SU-DHL-6 (cell line): ENCODE results near the gene CHST12.

Source experiments
- EZH2phosphoT487 ChIP-seq: fragments of 200-600 bp; sonication (generic), shearing (Covaris generic); conservative IDR thresholded peaks from 2 replicates; pipeline ENCODE4 v1.6.1; 2018; ENCODE audit warnings: mild to moderate bottlenecking, antibody characterized with exemption, low read length, moderate library complexity, mixed read lengths
- TF ChIP-seq, protein P1 (sequence below): fragments of 200-600 bp; sonication (generic); IDR thresholded peaks from one replicate; pipeline ENCODE4 v1.5.1; 2017; ENCODE audit warnings: antibody characterized with exemption, mild to moderate bottlenecking, low read length, moderate library complexity; ENCODE audit not compliant: insufficient read depth, poor library complexity, severe bottlenecking

DNA sequence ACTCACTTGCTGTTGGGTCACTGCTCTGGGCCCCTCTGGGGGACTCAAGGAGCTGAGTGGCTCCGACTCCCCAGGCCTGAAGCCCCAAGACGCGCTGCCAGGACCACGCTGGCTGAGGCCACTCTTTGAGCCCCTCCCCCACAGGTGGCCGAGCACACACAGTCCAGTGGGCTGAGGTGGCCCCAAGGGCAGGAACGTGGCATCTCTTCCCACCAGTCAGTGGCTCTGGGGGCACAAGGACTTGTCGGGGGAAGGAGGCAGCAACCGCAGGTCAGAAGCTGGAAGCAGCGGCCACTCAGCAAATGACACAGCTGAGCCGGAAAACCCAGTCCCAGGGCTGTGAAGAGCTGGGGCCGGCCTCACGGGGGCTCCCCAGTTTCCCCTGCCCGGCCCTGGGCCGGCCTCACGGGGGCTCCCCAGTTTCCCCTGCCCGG, 48.7 kb downstream of the CHST12 start:
- TF ChIP-seq, protein P1, sequence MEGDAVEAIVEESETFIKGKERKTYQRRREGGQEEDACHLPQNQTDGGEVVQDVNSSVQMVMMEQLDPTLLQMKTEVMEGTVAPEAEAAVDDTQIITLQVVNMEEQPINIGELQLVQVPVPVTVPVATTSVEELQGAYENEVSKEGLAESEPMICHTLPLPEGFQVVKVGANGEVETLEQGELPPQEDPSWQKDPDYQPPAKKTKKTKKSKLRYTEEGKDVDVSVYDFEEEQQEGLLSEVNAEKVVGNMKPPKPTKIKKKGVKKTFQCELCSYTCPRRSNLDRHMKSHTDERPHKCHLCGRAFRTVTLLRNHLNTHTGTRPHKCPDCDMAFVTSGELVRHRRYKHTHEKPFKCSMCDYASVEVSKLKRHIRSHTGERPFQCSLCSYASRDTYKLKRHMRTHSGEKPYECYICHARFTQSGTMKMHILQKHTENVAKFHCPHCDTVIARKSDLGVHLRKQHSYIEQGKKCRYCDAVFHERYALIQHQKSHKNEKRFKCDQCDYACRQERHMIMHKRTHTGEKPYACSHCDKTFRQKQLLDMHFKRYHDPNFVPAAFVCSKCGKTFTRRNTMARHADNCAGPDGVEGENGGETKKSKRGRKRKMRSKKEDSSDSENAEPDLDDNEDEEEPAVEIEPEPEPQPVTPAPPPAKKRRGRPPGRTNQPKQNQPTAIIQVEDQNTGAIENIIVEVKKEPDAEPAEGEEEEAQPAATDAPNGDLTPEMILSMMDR = no peak
- no peak for TF ChIP-seq EZH2phosphoT487
